Fibroblast of gingiva (primary cell): ENCODE measurements around the gene HSD17B12.

Experiments
- DNase-seq: peaks from one replicate; pipeline ENCODE4 v3.0.0-alpha.2; 2011; ENCODE audit warnings: low read depth

HSD17B12 gene

GRCh38 chr11:43688394-43688793, 7.9 kb downstream of the HSD17B12 start:
- no peak for DNase-seq

GRCh38 chr11:43689167-43689566, 8.6 kb downstream of the HSD17B12 start:
- no peak for DNase-seq

GRCh38 chr11:43690929-43691725, 10.6 kb downstream of the HSD17B12 start:
- no peak for DNase-seq

GRCh38 chr11:43691806-43692205, 11.3 kb downstream of the HSD17B12 start:
- no peak for DNase-seq

GRCh38 chr11:43693069-43693468, 12.5 kb downstream of the HSD17B12 start:
- DNase-seq = no peak

- no peak for DNase-seq
Observed at GRCh38 chr11:43693731-43694130, 13.2 kb downstream of the HSD17B12 start.

- no peak for DNase-seq
Observed at GRCh38 chr11:43694477-43694876, 13.9 kb downstream of the HSD17B12 start.

- no peak for DNase-seq
Observed at GRCh38 chr11:43697679-43698078, 17.1 kb downstream of the HSD17B12 start.

- DNase-seq = no peak
Observed at GRCh38 chr11:43699870-43700269, 19.3 kb downstream of the HSD17B12 start.

GRCh38 chr11:43706631-43707030, 26.1 kb downstream of the HSD17B12 start:
- DNase-seq = no peak

GRCh38 chr11:43708776-43709175, 28.2 kb downstream of the HSD17B12 start:
- no peak for DNase-seq

- no peak for DNase-seq
Observed at GRCh38 chr11:43709689-43710088, 29.2 kb downstream of the HSD17B12 start.

GRCh38 chr11:43712676-43713075, 32.1 kb downstream of the HSD17B12 start:
- no peak for DNase-seq

GRCh38 chr11:43718373-43718772, 37.8 kb downstream of the HSD17B12 start:
- DNase-seq = no peak

GRCh38 chr11:43723617-43724016, 43.1 kb downstream of the HSD17B12 start:
- DNase-seq = no peak

- DNase-seq = no peak
Observed at GRCh38 chr11:43732225-43732624, 51.7 kb downstream of the HSD17B12 start.

- DNase-seq = no peak
Observed at GRCh38 chr11:43734256-43734655, 53.7 kb downstream of the HSD17B12 start.

- no peak for DNase-seq
Observed at GRCh38 chr11:43735115-43735514, 54.6 kb downstream of the HSD17B12 start.

GRCh38 chr11:43735961-43736360, 55.4 kb downstream of the HSD17B12 start:
- DNase-seq = peak; percentile 58

- DNase-seq = peak; percentile 70
Observed at GRCh38 chr11:43736502-43737200, 56.1 kb downstream of the HSD17B12 start.

- no peak for DNase-seq
Observed at GRCh38 chr11:43737201-43737590, 56.7 kb downstream of the HSD17B12 start.

- peak; percentile 93 for DNase-seq
Observed at GRCh38 chr11:43738600-43739409, 58.3 kb downstream of the HSD17B12 start.

GRCh38 chr11:43746670-43747069, 66.1 kb downstream of the HSD17B12 start:
- no peak for DNase-seq
